HL-60 (cell line): ENCODE data around the gene PRRG2.

ENCODE experiments used
- DNase-seq, 2 experiments: peaks; one replicate each; pipeline ENCODE4 v3.0.0-alpha.2; 2010 to 2020; ENCODE audit warnings: low read depth in 1 of 2, low spot score in 1 of 2
- H3K27ac ChIP-seq: fragments of 250-450 bp; sonication (Bioruptor Pico); replicated peaks from 2 replicates; pipeline ENCODE4 v1.5.1; 2020; ENCODE audit warnings: mild to moderate bottlenecking, moderate library complexity
- H3K27me3 ChIP-seq: fragments of 250-450 bp; sonication (Bioruptor Pico); 2 replicates; pipeline ENCODE4 v1.5.1; 2021; ENCODE audit warnings: mild to moderate bottlenecking, moderate library complexity; ENCODE audit not compliant: insufficient read depth, poor library complexity, severe bottlenecking
- H3K4me3 ChIP-seq: replicated peaks from 2 replicates; pipeline ENCODE4 v1.5.1; 2011; ENCODE audit warnings: mild to moderate bottlenecking, control low read depth, low read length; ENCODE audit not compliant: insufficient read depth
- GABPA ChIP-seq: IDR thresholded peaks from 2 replicates; pipeline ENCODE4 v1.6.1; 2012; ENCODE audit warnings: low read depth
- POLR2AphosphoS5 ChIP-seq: IDR thresholded peaks from 2 replicates; pipeline ENCODE4 v1.6.1; 2012; ENCODE audit warnings: low read depth
- SPI1 ChIP-seq: IDR thresholded peaks from 2 replicates; pipeline ENCODE4 v1.6.1; 2012; ENCODE audit warnings: low read depth, mild to moderate bottlenecking, borderline replicate concordance
- TF ChIP-seq, protein P1 (sequence below): IDR thresholded peaks from 2 replicates; pipeline ENCODE4 v1.6.1; 2012; ENCODE audit warnings: low read depth; ENCODE audit not compliant: insufficient replicate concordance
- TF ChIP-seq, protein P2 (sequence below): IDR thresholded peaks from one replicate; pipeline ENCODE4 v1.5.1; 2011; ENCODE audit warnings: low read length, control low read depth, inconsistent platforms; ENCODE audit not compliant: insufficient read depth

Gene PRRG2

DNA sequence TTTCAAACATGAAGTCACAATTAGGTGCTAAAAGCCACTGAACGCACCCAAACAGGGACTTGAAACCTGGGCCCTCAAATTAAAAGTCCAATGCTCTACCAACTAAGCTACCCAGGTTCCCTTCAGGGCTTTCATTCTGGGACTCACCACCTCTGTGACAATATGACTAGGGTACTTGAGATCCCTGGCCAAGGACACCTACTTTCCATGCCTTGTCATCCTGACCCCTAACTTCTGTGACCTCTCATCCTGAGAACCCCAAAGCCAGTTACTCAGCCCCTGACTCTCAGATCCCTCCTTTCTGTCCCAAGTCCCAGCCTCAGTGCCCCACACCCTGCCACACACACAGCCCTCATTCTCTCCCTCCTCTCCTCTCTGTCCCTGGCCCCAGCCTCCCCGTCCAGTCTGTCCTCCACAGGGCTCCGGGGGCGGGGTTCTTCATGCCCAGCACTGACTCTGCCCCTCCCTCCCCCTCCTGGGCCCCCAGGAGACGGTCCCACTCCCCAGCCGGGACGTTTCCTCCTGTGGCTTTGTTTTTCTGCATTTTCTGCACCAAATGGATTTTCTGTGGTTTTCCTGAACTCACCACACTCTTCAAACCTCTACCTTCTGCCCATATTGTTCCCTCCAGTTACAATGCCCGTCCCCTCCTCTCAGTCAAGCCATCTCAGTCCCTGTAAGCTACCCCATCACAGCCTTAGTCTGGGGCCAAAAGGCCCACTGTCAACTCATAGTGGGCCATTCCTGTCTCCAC lies 46.3 kb upstream of the PRRG2 start:
- H3K4me3 ChIP-seq, result no peak overlapping the region
- no peak overlapping the region for H3K27ac ChIP-seq
- peak in 1 of 2 experiments; percentile 58 for DNase-seq
- TF ChIP-seq POLR2AphosphoS5 (no peak), GABPA (no peak), SPI1 (no peak)
- TF ChIP-seq, protein P1, sequence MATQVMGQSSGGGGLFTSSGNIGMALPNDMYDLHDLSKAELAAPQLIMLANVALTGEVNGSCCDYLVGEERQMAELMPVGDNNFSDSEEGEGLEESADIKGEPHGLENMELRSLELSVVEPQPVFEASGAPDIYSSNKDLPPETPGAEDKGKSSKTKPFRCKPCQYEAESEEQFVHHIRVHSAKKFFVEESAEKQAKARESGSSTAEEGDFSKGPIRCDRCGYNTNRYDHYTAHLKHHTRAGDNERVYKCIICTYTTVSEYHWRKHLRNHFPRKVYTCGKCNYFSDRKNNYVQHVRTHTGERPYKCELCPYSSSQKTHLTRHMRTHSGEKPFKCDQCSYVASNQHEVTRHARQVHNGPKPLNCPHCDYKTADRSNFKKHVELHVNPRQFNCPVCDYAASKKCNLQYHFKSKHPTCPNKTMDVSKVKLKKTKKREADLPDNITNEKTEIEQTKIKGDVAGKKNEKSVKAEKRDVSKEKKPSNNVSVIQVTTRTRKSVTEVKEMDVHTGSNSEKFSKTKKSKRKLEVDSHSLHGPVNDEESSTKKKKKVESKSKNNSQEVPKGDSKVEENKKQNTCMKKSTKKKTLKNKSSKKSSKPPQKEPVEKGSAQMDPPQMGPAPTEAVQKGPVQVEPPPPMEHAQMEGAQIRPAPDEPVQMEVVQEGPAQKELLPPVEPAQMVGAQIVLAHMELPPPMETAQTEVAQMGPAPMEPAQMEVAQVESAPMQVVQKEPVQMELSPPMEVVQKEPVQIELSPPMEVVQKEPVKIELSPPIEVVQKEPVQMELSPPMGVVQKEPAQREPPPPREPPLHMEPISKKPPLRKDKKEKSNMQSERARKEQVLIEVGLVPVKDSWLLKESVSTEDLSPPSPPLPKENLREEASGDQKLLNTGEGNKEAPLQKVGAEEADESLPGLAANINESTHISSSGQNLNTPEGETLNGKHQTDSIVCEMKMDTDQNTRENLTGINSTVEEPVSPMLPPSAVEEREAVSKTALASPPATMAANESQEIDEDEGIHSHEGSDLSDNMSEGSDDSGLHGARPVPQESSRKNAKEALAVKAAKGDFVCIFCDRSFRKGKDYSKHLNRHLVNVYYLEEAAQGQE, result no peak
- TF ChIP-seq, protein P2, sequence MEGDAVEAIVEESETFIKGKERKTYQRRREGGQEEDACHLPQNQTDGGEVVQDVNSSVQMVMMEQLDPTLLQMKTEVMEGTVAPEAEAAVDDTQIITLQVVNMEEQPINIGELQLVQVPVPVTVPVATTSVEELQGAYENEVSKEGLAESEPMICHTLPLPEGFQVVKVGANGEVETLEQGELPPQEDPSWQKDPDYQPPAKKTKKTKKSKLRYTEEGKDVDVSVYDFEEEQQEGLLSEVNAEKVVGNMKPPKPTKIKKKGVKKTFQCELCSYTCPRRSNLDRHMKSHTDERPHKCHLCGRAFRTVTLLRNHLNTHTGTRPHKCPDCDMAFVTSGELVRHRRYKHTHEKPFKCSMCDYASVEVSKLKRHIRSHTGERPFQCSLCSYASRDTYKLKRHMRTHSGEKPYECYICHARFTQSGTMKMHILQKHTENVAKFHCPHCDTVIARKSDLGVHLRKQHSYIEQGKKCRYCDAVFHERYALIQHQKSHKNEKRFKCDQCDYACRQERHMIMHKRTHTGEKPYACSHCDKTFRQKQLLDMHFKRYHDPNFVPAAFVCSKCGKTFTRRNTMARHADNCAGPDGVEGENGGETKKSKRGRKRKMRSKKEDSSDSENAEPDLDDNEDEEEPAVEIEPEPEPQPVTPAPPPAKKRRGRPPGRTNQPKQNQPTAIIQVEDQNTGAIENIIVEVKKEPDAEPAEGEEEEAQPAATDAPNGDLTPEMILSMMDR, result no peak
- no peaks in the 10 kb centered on the region for H3K27me3 ChIP-seq

DNA sequence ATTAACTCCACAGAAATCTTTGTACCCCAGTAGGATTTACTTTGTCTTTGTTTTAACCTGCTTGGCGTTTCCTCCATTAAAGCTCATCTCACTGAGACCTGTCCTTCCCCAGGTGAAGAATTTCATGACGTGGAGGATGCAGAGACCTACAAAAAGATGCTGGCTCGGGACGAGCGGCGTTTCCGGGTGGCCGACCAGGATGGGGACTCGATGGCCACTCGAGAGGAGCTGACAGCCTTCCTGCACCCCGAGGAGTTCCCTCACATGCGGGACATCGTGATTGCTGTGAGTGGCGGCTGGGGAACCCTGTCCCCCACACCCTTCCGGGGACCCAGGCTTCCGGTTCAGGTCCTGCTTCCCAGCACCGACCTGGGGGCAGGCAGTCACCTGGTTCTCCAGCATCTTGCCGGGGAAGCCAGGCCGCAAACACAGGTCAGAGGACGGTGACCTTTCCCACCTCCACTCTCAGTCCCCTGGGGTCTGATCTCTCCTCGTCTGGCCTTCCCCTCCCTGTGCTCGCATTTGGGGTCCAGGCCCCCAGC lies 44.1 kb upstream of the PRRG2 start:
- Histone ChIP-seq H3K27ac (no peak overlapping the region), H3K27me3 (no peaks in the 10 kb centered on the region)
- TF ChIP-seq, protein P2, result no peak
- TF ChIP-seq SPI1, result no peak

DNA sequence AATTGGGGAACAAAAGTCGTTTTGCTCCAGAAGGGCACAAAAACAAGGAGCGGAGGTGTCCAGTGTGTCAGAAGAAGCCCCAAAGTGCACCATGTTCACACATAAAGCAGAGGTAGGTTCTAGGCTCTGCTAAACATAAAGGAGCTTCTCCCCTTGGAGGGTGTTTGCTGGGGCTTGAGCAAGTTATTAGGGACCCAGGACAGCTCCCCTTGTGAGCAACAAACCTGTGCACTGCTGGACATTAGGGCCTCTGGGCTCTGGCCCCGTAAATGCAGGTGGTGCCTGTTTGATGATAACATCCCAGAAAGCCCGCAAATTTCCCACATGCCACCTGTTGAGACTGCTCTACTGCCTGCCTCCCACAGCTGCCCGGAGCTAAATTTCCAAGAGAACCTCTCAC lies 42.5 kb upstream of the PRRG2 start:
- no peaks in the 10 kb centered on the region for H3K27me3 ChIP-seq
- no peak overlapping the region for H3K4me3 ChIP-seq
- DNase-seq, result no peak
- TF ChIP-seq GABPA (no peak), POLR2AphosphoS5 (no peak)
- TF ChIP-seq, protein P2, result no peak
- TF ChIP-seq, protein P1, result peak; percentile 66
- no peak overlapping the region for H3K27ac ChIP-seq

More for the DNA sequence above, 44.1 kb upstream of the PRRG2 start:
- no peak overlapping the region for H3K4me3 ChIP-seq
- no peak for DNase-seq
